ENCODE results near the gene ZBTB20.

Gene ZBTB20

DNA sequence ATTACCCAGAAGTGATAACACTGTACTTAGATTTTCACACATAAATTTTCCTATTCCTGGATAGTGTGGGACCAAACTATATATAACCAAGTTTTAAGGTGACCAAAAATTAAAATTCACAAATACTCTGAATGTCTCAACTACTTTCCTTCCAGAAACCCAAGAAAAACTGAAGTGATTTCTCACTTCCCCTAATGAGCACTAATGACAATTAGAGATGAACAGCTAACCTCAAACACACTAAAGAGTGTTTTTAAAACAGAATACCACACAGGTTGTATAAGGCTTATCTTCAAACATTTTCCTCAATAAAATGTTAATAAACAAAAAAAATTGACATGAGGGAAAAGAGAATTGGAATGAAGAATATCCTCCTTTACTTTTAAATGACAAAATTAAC is 188.2 kb downstream of the ZBTB20 start:
- Histone ChIP-seq H3F3A (ENCODE audit: insufficient read depth, low read length) (no peaks in the 10 kb centered on the region), H3K27ac (ENCODE audit: low read length) (no peak overlapping the region), H3K4me3 (ENCODE audit: low read length) (no peak overlapping the region), H3K9ac (ENCODE audit: low read length) (no peak overlapping the region), H3K27me3 (replicated peaks; ENCODE audit: insufficient read depth, low read length) (no peaks in the 10 kb centered on the region), H3K79me2 (ENCODE audit: low read length) (no peaks in the 10 kb centered on the region), H2AFZ (ENCODE audit: low read length) (no peak overlapping the region), H3K4me1 (ENCODE audit: low read length) (no peaks in the 10 kb centered on the region), H3K36me3 (replicated peaks; ENCODE audit: insufficient read depth, low read length) (no peaks in the 10 kb centered on the region), H3K9me2 (replicated peaks; ENCODE audit: insufficient read depth, low read length) (no peaks in the 10 kb centered on the region), H4K20me1 (ENCODE audit: insufficient read depth, low read length) (no peaks in the 10 kb centered on the region), H3K9me3 (replicated peaks; ENCODE audit: insufficient read depth, low read length) (no peaks in the 10 kb centered on the region), H3K4me2 (ENCODE audit: low read depth, low read length) (no peak overlapping the region)
- no peak for DNase-seq
- TF ChIP-seq EZH2 (optimal IDR thresholded peaks at IDR 0.05; ENCODE audit: low read depth, low read length): no peak
- TF ChIP-seq, protein P1, sequence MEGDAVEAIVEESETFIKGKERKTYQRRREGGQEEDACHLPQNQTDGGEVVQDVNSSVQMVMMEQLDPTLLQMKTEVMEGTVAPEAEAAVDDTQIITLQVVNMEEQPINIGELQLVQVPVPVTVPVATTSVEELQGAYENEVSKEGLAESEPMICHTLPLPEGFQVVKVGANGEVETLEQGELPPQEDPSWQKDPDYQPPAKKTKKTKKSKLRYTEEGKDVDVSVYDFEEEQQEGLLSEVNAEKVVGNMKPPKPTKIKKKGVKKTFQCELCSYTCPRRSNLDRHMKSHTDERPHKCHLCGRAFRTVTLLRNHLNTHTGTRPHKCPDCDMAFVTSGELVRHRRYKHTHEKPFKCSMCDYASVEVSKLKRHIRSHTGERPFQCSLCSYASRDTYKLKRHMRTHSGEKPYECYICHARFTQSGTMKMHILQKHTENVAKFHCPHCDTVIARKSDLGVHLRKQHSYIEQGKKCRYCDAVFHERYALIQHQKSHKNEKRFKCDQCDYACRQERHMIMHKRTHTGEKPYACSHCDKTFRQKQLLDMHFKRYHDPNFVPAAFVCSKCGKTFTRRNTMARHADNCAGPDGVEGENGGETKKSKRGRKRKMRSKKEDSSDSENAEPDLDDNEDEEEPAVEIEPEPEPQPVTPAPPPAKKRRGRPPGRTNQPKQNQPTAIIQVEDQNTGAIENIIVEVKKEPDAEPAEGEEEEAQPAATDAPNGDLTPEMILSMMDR (IDR thresholded peaks at IDR 0.05; ENCODE audit: low read length): no peak
- TF ChIP-seq EZH2phosphoT487 (IDR thresholded peaks at IDR 0.05; ENCODE audit: low read length): no peak

DNA sequence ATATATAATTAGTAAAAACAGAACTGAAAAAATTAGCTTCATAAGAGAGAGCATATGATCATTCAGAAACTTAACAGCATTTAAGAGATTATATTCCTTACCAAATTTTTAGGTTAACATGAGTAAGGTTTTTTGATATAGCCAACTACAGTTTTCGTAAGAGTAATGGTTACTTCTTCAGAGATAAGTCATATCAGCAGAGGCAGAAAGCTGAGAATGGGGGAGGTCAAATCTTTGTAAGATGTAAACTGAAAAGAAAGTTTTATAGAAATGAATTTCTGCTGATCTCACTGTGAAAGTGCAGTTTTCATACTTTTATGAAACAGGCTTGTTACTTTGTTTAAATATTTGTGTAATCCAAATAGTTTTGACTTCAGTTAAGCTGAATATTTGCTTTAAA is 193.3 kb downstream of the ZBTB20 start:
- no peaks in the 10 kb centered on the region for H3K4me1 ChIP-seq (ENCODE audit: low read length)
- TF ChIP-seq EZH2 (optimal IDR thresholded peaks at IDR 0.05; ENCODE audit: low read depth, low read length): no peak
- TF ChIP-seq, protein P1 (IDR thresholded peaks at IDR 0.05; ENCODE audit: low read length): no peak
- TF ChIP-seq EZH2phosphoT487 (IDR thresholded peaks at IDR 0.05; ENCODE audit: low read length): no peak
- no peak overlapping the region for H3K27ac ChIP-seq (ENCODE audit: low read length)
- no peaks in the 10 kb centered on the region for H3K9me2 ChIP-seq (replicated peaks; ENCODE audit: insufficient read depth, low read length)
- no peaks in the 10 kb centered on the region for H3F3A ChIP-seq (ENCODE audit: insufficient read depth, low read length)
- H3K9me3 ChIP-seq (replicated peaks; ENCODE audit: insufficient read depth, low read length): no peaks in the 10 kb centered on the region
- no peaks in the 10 kb centered on the region for H3K27me3 ChIP-seq (replicated peaks; ENCODE audit: insufficient read depth, low read length)
- H3K79me2 ChIP-seq (ENCODE audit: low read length): no peaks in the 10 kb centered on the region
- no peaks in the 10 kb centered on the region for H4K20me1 ChIP-seq (ENCODE audit: insufficient read depth, low read length)
- no peak overlapping the region for H3K4me3 ChIP-seq (ENCODE audit: low read length)
- no peak overlapping the region for H2AFZ ChIP-seq (ENCODE audit: low read length)
- no peaks in the 10 kb centered on the region for H3K36me3 ChIP-seq (replicated peaks; ENCODE audit: insufficient read depth, low read length)
- DNase-seq: no peak
- no peak overlapping the region for H3K4me2 ChIP-seq (ENCODE audit: low read depth, low read length)
- H3K9ac ChIP-seq (ENCODE audit: low read length): no peak overlapping the region

DNA sequence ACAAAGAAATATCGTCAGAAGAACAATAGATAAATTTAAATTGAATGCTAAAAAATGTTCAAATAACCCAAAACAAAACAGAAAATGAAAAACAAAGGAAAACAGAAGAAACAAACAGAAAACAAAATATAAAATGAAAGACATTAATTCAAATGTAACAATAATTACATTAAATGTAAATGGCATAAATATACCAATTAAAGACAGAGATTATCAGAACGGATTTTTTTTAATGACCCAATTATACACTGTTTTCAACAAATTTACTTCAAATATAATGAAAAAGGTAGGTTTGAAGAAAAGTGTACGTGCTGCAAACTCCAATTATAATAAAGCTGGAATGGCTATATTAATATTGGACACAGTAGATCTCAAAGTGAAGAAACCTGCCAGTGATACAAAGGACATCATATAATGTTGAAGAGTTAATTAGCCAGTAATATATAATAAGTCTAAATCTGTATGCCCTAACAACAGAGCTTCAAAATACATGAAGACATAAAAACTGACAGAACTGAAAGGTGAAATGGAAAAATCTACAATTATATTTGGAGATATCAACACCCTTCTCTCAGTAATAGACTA is 193.8 kb downstream of the ZBTB20 start:
- Histone ChIP-seq H3K27ac (ENCODE audit: low read length) (no peak overlapping the region), H3K36me3 (replicated peaks; ENCODE audit: insufficient read depth, low read length) (no peaks in the 10 kb centered on the region), H3K4me2 (ENCODE audit: low read depth, low read length) (no peak overlapping the region), H3K79me2 (ENCODE audit: low read length) (no peaks in the 10 kb centered on the region), H3K4me1 (ENCODE audit: low read length) (no peaks in the 10 kb centered on the region), H4K20me1 (ENCODE audit: insufficient read depth, low read length) (no peaks in the 10 kb centered on the region), H3K9me2 (replicated peaks; ENCODE audit: insufficient read depth, low read length) (no peaks in the 10 kb centered on the region), H3F3A (ENCODE audit: insufficient read depth, low read length) (no peaks in the 10 kb centered on the region), H2AFZ (ENCODE audit: low read length) (no peak overlapping the region), H3K9me3 (replicated peaks; ENCODE audit: insufficient read depth, low read length) (no peaks in the 10 kb centered on the region), H3K9ac (ENCODE audit: low read length) (no peak overlapping the region), H3K27me3 (replicated peaks; ENCODE audit: insufficient read depth, low read length) (no peaks in the 10 kb centered on the region), H3K4me3 (ENCODE audit: low read length) (no peak overlapping the region)
- no peak for TF ChIP-seq EZH2phosphoT487 (IDR thresholded peaks at IDR 0.05; ENCODE audit: low read length)
- TF ChIP-seq EZH2 (optimal IDR thresholded peaks at IDR 0.05; ENCODE audit: low read depth, low read length): no peak
- TF ChIP-seq, protein P1 (IDR thresholded peaks at IDR 0.05; ENCODE audit: low read length): no peak
- DNase-seq: no peak

Data from MM.1S (cell line).